RWPE2 (cell line): ENCODE measurements around the gene RPS24.

Experiments
- ATAC-seq: fragments of 200-7000 bp; cut with Tn5 transposase; 3 replicates; pipeline ENCODE4 v1.9.1; 2021; ENCODE audit warnings: low read depth
- DNase-seq: peaks from one replicate; pipeline ENCODE4 v3.0.0-alpha.2; 2020; ENCODE audit warnings: low spot score
- H3K27ac ChIP-seq: fragments of 450-650 bp; 2 replicates; pipeline ENCODE4 v1.5.1; 2017; ENCODE audit warnings: mild to moderate bottlenecking; ENCODE audit not compliant: poor library complexity, severe bottlenecking
- H3K27me3 ChIP-seq: fragments of 250-450 bp; sonication (Bioruptor Pico); 2 replicates; pipeline ENCODE4 v1.5.1; 2021; ENCODE audit warnings: mild to moderate bottlenecking, moderate library complexity; ENCODE audit not compliant: insufficient read depth, poor library complexity, severe bottlenecking
- H3K36me3 ChIP-seq: fragments of 250-450 bp; sonication (Bioruptor Pico); 2 replicates; pipeline ENCODE4 v1.5.1; 2020; ENCODE audit warnings: low read depth, mild to moderate bottlenecking, moderate library complexity
- H3K4me1 ChIP-seq: fragments of 250-450 bp; sonication (Bioruptor Pico); 2 replicates; pipeline ENCODE4 v1.5.1; 2021; ENCODE audit warnings: mild to moderate bottlenecking, moderate library complexity; ENCODE audit not compliant: insufficient read depth, poor library complexity, severe bottlenecking
- H3K4me3 ChIP-seq: fragments of 250-450 bp; sonication (Bioruptor Pico); 2 replicates; pipeline ENCODE4 v1.5.1; 2021; ENCODE audit warnings: mild to moderate bottlenecking, moderate library complexity; ENCODE audit not compliant: severe bottlenecking
- H3K9me3 ChIP-seq: fragments of 250-450 bp; sonication (Bioruptor Pico); 2 replicates; pipeline ENCODE4 v1.5.1; 2021; ENCODE audit warnings: mild to moderate bottlenecking, moderate library complexity; ENCODE audit not compliant: severe bottlenecking
- CTCF ChIP-seq: fragments of 450-650 bp; IDR thresholded peaks from one replicate; pipeline ENCODE4 v1.5.1; 2017; ENCODE audit warnings: mild to moderate bottlenecking, moderate library complexity; ENCODE audit not compliant: poor library complexity, severe bottlenecking

RPS24 gene

DNA sequence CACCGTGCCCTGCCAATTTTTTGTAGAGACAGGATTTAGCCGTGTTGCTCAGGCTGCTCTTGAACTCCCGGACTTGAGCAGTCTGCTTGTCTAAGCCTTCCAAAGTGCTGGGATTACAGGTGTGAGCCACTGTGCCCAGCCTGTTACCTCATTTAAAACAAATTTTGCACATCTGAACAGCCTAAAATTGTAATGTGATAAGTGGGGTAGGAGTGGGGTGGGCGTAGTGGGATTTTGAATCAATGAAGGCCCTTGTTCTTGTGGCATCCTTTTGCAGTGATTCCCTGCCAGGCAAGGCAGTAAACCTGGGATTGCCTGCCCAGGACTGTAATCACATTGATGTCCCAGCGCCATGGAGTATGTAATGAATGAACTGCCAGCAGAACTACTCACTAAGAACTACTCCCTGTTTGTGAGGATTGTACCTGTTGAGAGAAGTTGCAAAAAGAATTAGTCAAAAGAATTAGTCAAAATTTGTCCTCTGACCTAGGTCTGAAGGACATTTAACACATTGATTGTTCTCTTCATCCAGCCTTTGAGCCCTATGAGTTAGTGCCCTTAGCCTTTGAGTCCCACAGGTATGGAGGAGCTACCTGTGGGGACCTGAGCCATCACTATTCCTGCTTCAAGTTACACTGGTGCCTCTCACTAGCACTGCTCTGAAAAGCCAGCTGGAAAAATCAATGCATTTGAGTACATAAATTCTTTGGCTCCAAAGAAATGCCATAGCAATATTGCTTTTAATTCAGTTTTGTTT is 5.3 kb downstream of the RPS24 start:
- peaks cover 32% of the 10 kb centered on the region for H3K4me1 ChIP-seq
- H3K27me3 ChIP-seq = no peaks in the 10 kb centered on the region
- H3K27ac ChIP-seq = no peak overlapping the region
- TF ChIP-seq CTCF = no peak
- H3K36me3 ChIP-seq = peaks cover 87% of the 10 kb centered on the region
- ATAC-seq (no peak), DNase-seq (no peak)
- H3K9me3 ChIP-seq = no peaks in the 10 kb centered on the region
- H3K4me3 ChIP-seq = no peak overlapping the region

DNA sequence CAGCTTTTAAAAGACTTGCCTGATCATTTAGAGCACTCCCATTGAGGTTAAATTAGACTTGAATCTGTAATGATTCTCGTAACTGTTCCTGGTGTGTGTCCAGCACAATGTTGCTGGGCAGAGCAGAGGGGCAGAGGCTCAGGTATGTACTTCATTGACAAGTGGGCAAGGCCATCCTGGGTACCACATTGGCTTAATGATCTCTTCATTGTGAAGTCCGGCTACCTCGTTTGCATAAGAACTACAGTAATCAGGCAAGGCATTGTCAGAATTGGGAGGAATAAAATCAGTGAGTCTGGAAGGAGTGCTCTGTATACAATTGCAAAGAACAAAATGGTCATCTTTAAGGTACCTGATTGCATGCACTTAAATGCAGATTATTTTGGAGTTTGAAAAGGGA is 6.1 kb downstream of the RPS24 start:
- TF ChIP-seq CTCF = no peak
- H3K9me3 ChIP-seq = no peaks in the 10 kb centered on the region
- ATAC-seq = no peak
- H3K27me3 ChIP-seq = no peaks in the 10 kb centered on the region
- H3K36me3 ChIP-seq = peaks cover 82% of the 10 kb centered on the region
- H3K4me3 ChIP-seq = no peak overlapping the region
- no peak for DNase-seq
- H3K4me1 ChIP-seq = peaks cover 32% of the 10 kb centered on the region
- no peak overlapping the region for H3K27ac ChIP-seq

DNA sequence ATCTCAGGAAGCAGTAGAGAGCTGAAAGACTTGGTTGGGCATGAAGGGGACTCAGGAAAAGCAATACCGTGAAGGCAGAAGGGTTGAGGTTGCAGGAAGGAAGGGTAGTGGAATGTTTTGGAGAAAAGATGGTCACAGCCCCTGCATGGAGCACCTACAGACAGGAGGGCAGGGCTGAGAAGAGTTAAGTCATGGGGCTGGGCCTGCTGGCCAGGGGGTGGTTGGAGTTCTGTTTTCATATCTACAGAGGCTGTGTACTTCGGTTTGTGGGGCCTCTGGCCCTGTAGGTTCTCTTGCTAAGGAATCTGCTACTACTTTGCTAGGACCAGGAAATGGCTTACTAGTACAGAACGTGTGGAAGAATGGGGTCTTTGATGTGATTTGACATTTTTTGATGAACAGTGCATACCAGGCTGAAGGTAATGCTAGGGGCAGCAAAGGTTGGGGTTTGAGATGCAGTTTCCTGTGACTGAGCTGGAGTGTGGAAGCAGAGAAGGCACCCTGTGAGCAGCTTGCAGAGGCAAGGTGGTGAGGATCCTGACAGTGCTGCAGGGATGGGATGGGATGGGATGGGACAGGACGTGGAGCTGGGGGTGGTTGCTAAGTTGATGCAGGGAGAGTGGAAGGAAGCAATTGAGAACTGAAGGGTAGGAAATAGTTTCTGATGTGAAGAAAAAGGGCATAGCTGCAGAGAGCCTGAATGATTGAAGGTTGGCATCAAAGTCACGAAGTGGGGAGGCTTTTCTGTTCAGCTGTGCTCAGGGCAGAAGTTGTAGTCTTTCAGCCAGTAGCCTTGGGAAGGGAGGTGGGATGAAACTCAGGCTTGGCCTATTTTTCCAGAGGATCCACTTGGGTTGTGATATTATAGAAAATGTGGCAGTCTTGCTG is 7.8 kb downstream of the RPS24 start:
- ATAC-seq (peak; percentile 11; the same call in 1 of the 3 replicates), DNase-seq (no peak)
- H3K4me3 ChIP-seq = no peak overlapping the region
- peak overlapping the region; percentile 3 for H3K27ac ChIP-seq
- peaks cover 16% of the 10 kb centered on the region for H3K4me1 ChIP-seq
- TF ChIP-seq CTCF = no peak
- peaks cover 65% of the 10 kb centered on the region for H3K36me3 ChIP-seq
- H3K9me3 ChIP-seq = no peaks in the 10 kb centered on the region
- no peaks in the 10 kb centered on the region for H3K27me3 ChIP-seq

DNA sequence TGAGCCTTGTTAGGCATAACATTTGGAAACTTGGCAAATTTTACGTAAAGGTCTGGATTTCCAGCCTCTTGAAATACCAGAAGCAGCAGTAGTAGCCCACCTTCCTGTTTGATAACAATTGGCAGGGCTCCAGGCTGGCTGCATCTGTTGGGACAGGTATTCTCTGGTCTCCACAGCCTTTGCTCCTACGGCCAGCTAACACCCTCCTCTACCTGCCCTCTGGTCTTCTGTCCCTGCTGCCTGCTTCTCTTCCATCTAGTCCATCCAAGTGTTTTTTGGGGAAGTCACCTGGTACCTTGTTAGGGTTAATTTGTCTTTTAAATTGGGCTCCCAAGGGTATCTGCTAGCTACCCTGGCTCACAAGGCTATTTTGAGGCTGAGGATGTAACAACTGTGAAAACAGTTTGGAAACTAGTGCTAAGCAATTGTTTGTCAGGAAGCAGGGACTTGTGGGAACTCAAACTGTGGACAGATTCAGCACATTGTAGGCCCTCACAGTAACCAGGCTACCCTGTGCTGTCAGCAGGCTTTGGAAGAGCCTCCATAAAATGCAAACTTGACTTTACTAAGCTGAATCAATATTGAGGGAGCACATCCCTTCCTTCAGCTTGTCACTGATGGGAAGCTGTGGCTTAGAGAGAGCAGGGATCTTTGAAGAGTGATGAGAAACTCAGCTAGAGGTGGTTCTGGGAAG is 8.5 kb downstream of the RPS24 start:
- TF ChIP-seq CTCF = no peak
- H3K27me3 ChIP-seq = no peaks in the 10 kb centered on the region
- ATAC-seq (peak; percentile 5; the same call in 2 of the 3 replicates), DNase-seq (no peak)
- peaks cover 10% of the 10 kb centered on the region for H3K4me1 ChIP-seq
- peak overlapping the region; percentile 3 for H3K27ac ChIP-seq
- H3K36me3 ChIP-seq = peaks cover 57% of the 10 kb centered on the region
- no peak overlapping the region for H3K4me3 ChIP-seq
- no peaks in the 10 kb centered on the region for H3K9me3 ChIP-seq
